OCI-LY1 (cell line): ENCODE data around the gene CRY2.

Experiments used
- H2AFZ ChIP-seq: fragments of 200-600 bp; sonication (generic), shearing (Covaris generic); 2 replicates; pipeline ENCODE4 v1.6.0; 2014; ENCODE audit warnings: antibody characterized with exemption, mild to moderate bottlenecking, low read length
- H3F3A ChIP-seq: fragments of 200-600 bp; sonication (generic), shearing (Covaris generic); 2 replicates; pipeline ENCODE4 v1.6.0; 2014; ENCODE audit warnings: mild to moderate bottlenecking, antibody characterized with exemption, low read length, moderate library complexity; ENCODE audit not compliant: insufficient read depth
- H3K27ac ChIP-seq: fragments of 200-600 bp; sonication (generic); 2 replicates; pipeline ENCODE4 v1.5.1; 2014; ENCODE audit warnings: low read length, mixed run types, mild to moderate bottlenecking, low read depth; ENCODE audit not compliant: poor library complexity, severe bottlenecking
- H3K27me3 ChIP-seq: fragments of 200-600 bp; sonication (generic); 2 replicates; pipeline ENCODE4 v1.6.0; 2014; ENCODE audit warnings: antibody characterized with exemption, mild to moderate bottlenecking, low read length, moderate library complexity; ENCODE audit not compliant: insufficient read depth
- H3K36me3 ChIP-seq: fragments of 200-600 bp; sonication (generic); 2 replicates; pipeline ENCODE4 v1.6.1; 2014; ENCODE audit warnings: mild to moderate bottlenecking, antibody characterized with exemption, low read length, moderate library complexity, mixed read lengths; ENCODE audit not compliant: insufficient read depth
- H3K4me1 ChIP-seq: fragments of 200-600 bp; sonication (generic); 2 replicates; pipeline ENCODE4 v1.5.1; 2014; ENCODE audit warnings: mild to moderate bottlenecking, low read length, moderate library complexity; ENCODE audit not compliant: insufficient read depth, severe bottlenecking
- H3K4me2 ChIP-seq: fragments of 200-600 bp; sonication (generic), shearing (Covaris generic); 2 replicates; pipeline ENCODE4 v1.6.1; 2014; ENCODE audit warnings: low read length
- H3K4me3 ChIP-seq: fragments of 200-600 bp; sonication (generic); 2 replicates; pipeline ENCODE4 v1.5.1; 2014; ENCODE audit warnings: low read length, low read depth, mild to moderate bottlenecking, mixed read lengths; ENCODE audit not compliant: poor library complexity, severe bottlenecking
- H3K79me2 ChIP-seq: fragments of 200-600 bp; shearing (Covaris generic); 2 replicates; pipeline ENCODE4 v1.6.1; 2016; ENCODE audit warnings: mixed run types, low read length, mixed read lengths; ENCODE audit not compliant: insufficient read depth
- H3K9ac ChIP-seq: fragments of 200-600 bp; sonication (generic), shearing (Covaris generic); 2 replicates; pipeline ENCODE4 v1.6.1; 2014; ENCODE audit warnings: mild to moderate bottlenecking, low read length, mixed read lengths
- H3K9me2 ChIP-seq: fragments of 200-600 bp; sonication (generic), shearing (Covaris generic); 2 replicates; pipeline ENCODE4 v1.6.1; 2014; ENCODE audit warnings: low read depth, mild to moderate bottlenecking, low read length, mixed read lengths
- H3K9me3 ChIP-seq: fragments of 200-600 bp; shearing (Covaris generic); 2 replicates; pipeline ENCODE4 v1.6.1; 2014; ENCODE audit warnings: low read length, mixed read lengths
- H4K20me1 ChIP-seq: fragments of 200-600 bp; sonication (generic), shearing (Covaris generic); 2 replicates; pipeline ENCODE4 v1.6.0; 2016; ENCODE audit warnings: mild to moderate bottlenecking, low read length; ENCODE audit not compliant: insufficient read depth
- EZH2 ChIP-seq: fragments of 200-600 bp; sonication (generic), shearing (Covaris generic); IDR thresholded peaks from 2 replicates; pipeline ENCODE4 v1.8.0; 2017; ENCODE audit warnings: borderline replicate concordance, mixed run types, mild to moderate bottlenecking, antibody characterized with exemption, low read length, moderate library complexity, mixed read lengths
- TF ChIP-seq, protein P1 (sequence below): fragments of 200-600 bp; sonication (generic), shearing (Covaris generic); IDR thresholded peaks from 2 replicates; pipeline ENCODE4 v1.5.1; 2017; ENCODE audit warnings: mild to moderate bottlenecking, antibody characterized with exemption, low read length, moderate library complexity, mixed read lengths

Gene CRY2

DNA sequence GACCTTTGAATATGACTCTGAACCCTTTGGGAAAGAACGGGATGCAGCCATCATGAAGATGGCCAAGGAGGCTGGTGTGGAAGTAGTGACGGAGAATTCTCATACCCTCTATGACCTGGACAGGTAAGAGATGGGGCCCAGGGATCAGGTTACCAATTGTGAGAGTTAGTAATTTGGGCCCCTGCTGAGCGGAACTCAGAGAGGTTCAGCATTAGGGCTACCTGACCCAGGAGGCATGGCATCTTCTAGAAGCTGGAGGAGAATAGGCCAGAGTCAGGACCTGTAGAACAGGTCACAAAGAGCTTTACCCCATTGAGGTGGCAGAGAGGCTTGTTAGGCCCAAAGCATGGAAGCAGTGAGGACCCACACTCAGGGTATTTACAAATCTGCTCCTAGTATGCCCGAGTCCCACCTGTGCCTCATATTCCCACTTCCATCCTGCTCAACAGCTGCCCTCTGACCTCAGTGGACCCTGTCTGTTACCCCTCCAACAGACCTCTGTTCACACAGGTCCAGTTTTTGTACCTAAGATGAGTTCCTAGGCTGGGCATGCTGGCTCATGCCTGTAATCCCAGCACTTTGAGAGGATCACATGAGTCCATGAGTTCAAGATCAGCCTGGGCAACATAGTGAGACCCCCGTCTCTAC lies 11.6 kb downstream of the CRY2 start:
- no peak overlapping the region for H3K4me2 ChIP-seq
- H4K20me1 ChIP-seq: no peaks in the 10 kb centered on the region
- no peaks in the 10 kb centered on the region for H3K4me1 ChIP-seq
- no peaks in the 10 kb centered on the region for H3K27me3 ChIP-seq
- H2AFZ ChIP-seq: no peak overlapping the region
- no peak overlapping the region for H3K27ac ChIP-seq
- TF ChIP-seq EZH2: no peak
- TF ChIP-seq, protein P1, sequence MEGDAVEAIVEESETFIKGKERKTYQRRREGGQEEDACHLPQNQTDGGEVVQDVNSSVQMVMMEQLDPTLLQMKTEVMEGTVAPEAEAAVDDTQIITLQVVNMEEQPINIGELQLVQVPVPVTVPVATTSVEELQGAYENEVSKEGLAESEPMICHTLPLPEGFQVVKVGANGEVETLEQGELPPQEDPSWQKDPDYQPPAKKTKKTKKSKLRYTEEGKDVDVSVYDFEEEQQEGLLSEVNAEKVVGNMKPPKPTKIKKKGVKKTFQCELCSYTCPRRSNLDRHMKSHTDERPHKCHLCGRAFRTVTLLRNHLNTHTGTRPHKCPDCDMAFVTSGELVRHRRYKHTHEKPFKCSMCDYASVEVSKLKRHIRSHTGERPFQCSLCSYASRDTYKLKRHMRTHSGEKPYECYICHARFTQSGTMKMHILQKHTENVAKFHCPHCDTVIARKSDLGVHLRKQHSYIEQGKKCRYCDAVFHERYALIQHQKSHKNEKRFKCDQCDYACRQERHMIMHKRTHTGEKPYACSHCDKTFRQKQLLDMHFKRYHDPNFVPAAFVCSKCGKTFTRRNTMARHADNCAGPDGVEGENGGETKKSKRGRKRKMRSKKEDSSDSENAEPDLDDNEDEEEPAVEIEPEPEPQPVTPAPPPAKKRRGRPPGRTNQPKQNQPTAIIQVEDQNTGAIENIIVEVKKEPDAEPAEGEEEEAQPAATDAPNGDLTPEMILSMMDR: no peak
- H3K9me2 ChIP-seq: no peaks in the 10 kb centered on the region
- no peaks in the 10 kb centered on the region for H3F3A ChIP-seq
- H3K4me3 ChIP-seq: no peak overlapping the region
- H3K79me2 ChIP-seq: peaks cover 4% of the 10 kb centered on the region; the same call in 1 of the 2 replicates
- H3K9ac ChIP-seq: no peak overlapping the region
- H3K9me3 ChIP-seq: no peaks in the 10 kb centered on the region
- peaks cover 82% of the 10 kb centered on the region for H3K36me3 ChIP-seq

DNA sequence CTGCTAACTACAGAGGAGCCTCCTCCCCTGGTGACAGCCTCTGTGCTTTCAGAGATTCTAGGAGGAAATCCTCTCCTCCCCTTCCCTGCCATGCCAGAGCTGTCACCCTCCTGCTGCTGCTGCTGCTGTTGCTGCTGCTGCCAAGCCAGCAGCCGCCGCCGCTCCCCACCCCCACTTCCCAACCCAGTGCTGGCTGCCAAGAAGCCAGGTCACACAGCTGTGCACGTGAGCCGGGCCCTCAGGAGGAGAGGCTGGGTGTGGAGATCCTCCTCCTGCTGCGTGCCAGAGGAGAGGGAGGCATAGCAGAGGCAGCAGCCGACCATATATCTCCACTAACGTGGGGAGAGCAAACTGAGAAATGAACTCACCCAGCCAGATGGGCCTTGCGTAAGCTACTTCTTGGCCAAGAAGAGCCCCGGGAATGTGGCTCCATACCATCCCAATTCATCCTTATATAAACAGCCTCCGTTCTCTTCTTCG lies 12.4 kb downstream of the CRY2 start:
- Histone ChIP-seq H3K9me3 (no peaks in the 10 kb centered on the region), H3K4me2 (no peak overlapping the region), H3K4me1 (no peaks in the 10 kb centered on the region), H3K4me3 (no peak overlapping the region), H3K79me2 (no peaks in the 10 kb centered on the region), H3K36me3 (peaks cover 85% of the 10 kb centered on the region), H3K27me3 (no peaks in the 10 kb centered on the region), H4K20me1 (no peaks in the 10 kb centered on the region), H3F3A (no peaks in the 10 kb centered on the region), H3K9ac (no peak overlapping the region), H2AFZ (no peak overlapping the region), H3K27ac (no peak overlapping the region), H3K9me2 (no peaks in the 10 kb centered on the region)
- no peak for TF ChIP-seq EZH2
- TF ChIP-seq, protein P1: no peak

DNA sequence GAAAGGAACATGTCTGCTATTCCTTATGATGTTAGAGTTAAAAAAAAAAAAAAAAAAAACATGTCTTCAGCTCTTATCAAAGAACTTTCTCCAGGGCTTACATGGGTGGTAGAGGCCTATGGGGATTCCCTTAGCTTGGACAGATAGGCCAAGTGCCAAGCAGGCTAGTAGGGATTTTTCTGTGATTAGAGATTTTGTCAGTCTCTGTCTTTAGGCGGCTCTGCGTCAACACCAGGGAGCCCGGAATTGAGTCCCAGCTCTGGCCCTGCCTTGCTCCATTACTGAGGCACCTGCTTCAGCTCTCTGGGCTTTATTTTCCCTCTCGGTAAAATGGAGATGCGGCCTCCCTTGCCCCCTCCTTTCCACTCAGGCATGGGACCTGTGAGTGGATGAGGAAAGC lies 13.1 kb downstream of the CRY2 start:
- no peak for TF ChIP-seq EZH2
- TF ChIP-seq, protein P1: no peak
- Histone ChIP-seq H3F3A (no peaks in the 10 kb centered on the region), H3K9me3 (no peaks in the 10 kb centered on the region), H3K4me1 (no peaks in the 10 kb centered on the region), H3K27ac (no peak overlapping the region), H3K4me3 (no peak overlapping the region), H3K27me3 (no peaks in the 10 kb centered on the region), H3K36me3 (peaks cover 84% of the 10 kb centered on the region), H3K4me2 (no peak overlapping the region), H3K79me2 (no peaks in the 10 kb centered on the region), H4K20me1 (no peaks in the 10 kb centered on the region), H3K9me2 (no peaks in the 10 kb centered on the region), H2AFZ (no peak overlapping the region), H3K9ac (no peak overlapping the region)
